Cardiac septum (tissue), 1 donor: ENCODE results near the gene DIPK1B. TPM values are rescaled to one million over a fixed set of nuclear protein-coding genes. Genes with fewer than 3 reads are reported as not detected.

ENCODE experiments used
- DNase-seq: peaks from one replicate; pipeline ENCODE4 v3.0.0-alpha.2; 2020; ENCODE audit warnings: low spot score
- intact Hi-C: fragments of 100-400 bp; cut with DNase I; formaldehyde crosslinking; loops from one replicate; pipeline ENCODE4 v1.14.0; 2022
- total RNA-seq: library from RNA; stranded (reverse); fragmentation: NEBNext Ultra II Directional; extraction: Animal tissue kit (Norgen Biotek cat#: 25700); gene quantifications from one replicate; pipeline ENCODE4 v1.2.1, GENCODE V29; 2021
- donor health status: DM: no; HTN: no; CAD: no.

DIPK1B gene
- total RNA-seq, 1 donor from 2014 or later, result 28.3 TPM

GRCh38 chr9:136684799-136685198, 27.6 kb upstream of the DIPK1B start:
- no peak for DNase-seq
- intact Hi-C loops, result no loop called here

- intact Hi-C loops, result no loop called here
- DNase-seq, result no peak
Measured at GRCh38 chr9:136685216-136685615, 27.2 kb upstream of the DIPK1B start.

GRCh38 chr9:136685790-136686533, 26.4 kb upstream of the DIPK1B start:
- intact Hi-C loops, result no loop called here
- DNase-seq, result no peak

- no peak for DNase-seq
- intact Hi-C loops, result no loop called here
Measured at GRCh38 chr9:136686534-136686793, 25.9 kb upstream of the DIPK1B start.

- intact Hi-C loops, result no loop called here
- peak; percentile 93 for DNase-seq
Measured at GRCh38 chr9:136686794-136687711, 25.3 kb upstream of the DIPK1B start, which contains the start of gene AGPAT2. TSS of gene AGPAT2 (minus strand) at chr9:136687457. CDS start at chr9:136687357, 100 bp downstream.

GRCh38 chr9:136687721-136688223, 24.6 kb upstream of the DIPK1B start:
- intact Hi-C loops, result no loop called here
- DNase-seq, result no peak

- DNase-seq, result no peak
- intact Hi-C loops, result no loop called here
Measured at GRCh38 chr9:136688274-136689107, 23.9 kb upstream of the DIPK1B start.

- DNase-seq, result no peak
- intact Hi-C loops, result no loop called here
Measured at GRCh38 chr9:136689108-136689460, 23.3 kb upstream of the DIPK1B start.

- no peak for DNase-seq
- intact Hi-C loops, result loop anchor here (5.0 kb wide), 1 partner anchor 37 kb away; no protein-coding TSS in a partner anchor
Measured at GRCh38 chr9:136690104-136690805, 22.1 kb upstream of the DIPK1B start.

GRCh38 chr9:136690806-136691261, 21.5 kb upstream of the DIPK1B start:
- peak; percentile 90 for DNase-seq

GRCh38 chr9:136691316-136692184, 20.8 kb upstream of the DIPK1B start:
- intact Hi-C loops, result loop anchor here (5.0 kb wide), 1 partner anchor 36 kb away; no protein-coding TSS in a partner anchor
- DNase-seq, result no peak

More at GRCh38 chr9:136690806-136691261, 21.5 kb upstream of the DIPK1B start:
- intact Hi-C loops, result loop anchor here (5.0 kb wide), 1 partner anchor 36 kb away; no protein-coding TSS in a partner anchor

GRCh38 chr9:136692185-136693134, 19.9 kb upstream of the DIPK1B start:
- intact Hi-C loops, result loop anchor here (5.0 kb wide), 1 partner anchor 35 kb away; no protein-coding TSS in a partner anchor
- DNase-seq, result no peak

GRCh38 chr9:136693135-136693489, 19.3 kb upstream of the DIPK1B start:
- DNase-seq, result no peak
- intact Hi-C loops, result loop anchor here (5.0 kb wide), 1 partner anchor 34 kb away; no protein-coding TSS in a partner anchor

GRCh38 chr9:136693490-136694162, 18.7 kb upstream of the DIPK1B start:
- intact Hi-C loops, result loop anchor here (5.0 kb wide), 1 partner anchor 34 kb away; no protein-coding TSS in a partner anchor
- DNase-seq, result no peak

GRCh38 chr9:136694163-136694871, 18.1 kb upstream of the DIPK1B start:
- no peak for DNase-seq
- intact Hi-C loops, result loop anchor here (5.0 kb wide), 1 partner anchor 33 kb away; no protein-coding TSS in a partner anchor
